Activated B cell treated with CpG ODN at 0.5 μM for 24 hours (primary cell): ENCODE data around the gene TMEM174. TPM values are rescaled to one million over a fixed set of nuclear protein-coding genes. Genes with fewer than 3 reads are reported as not detected.
A peak's percentile ranks its signal among the peaks of the same experiment; 100 is the strongest.
"Not testable (repeated sequence)": the region's sequence is repeated elsewhere in the genome, so short reads cannot be mapped to it uniquely, and the experiment has no call there.

ENCODE experiments used
- ATAC-seq: fragments of 200-7000 bp; cut with Tn5 transposase; one replicate; pipeline ENCODE4 v1.10.0; 2021; ENCODE audit warnings: low read depth, mild to moderate bottlenecking, moderate library complexity
- CTCF ChIA-PET: fragments of 350-600 bp; sonication (Branson Sonifier 250); formaldehyde crosslinking; loops from one replicate; lab custom pipeline; 2021; ENCODE audit warnings: antibody characterized with exemption; lab: Charles Lee
- POLR2A ChIA-PET: fragments of 350-600 bp; sonication (Branson Sonifier 250); formaldehyde crosslinking; loops from one replicate; lab custom pipeline; 2021; ENCODE audit warnings: antibody characterized with exemption; lab: Charles Lee
- DNase-seq: peaks from one replicate; pipeline ENCODE4 v3.0.0; 2022
- H3K27ac Mint-ChIP-seq: one replicate; pipeline ENCODE4 v1.8.0; 2020; ENCODE audit warnings: mixed read lengths
- H3K27me3 Mint-ChIP-seq: one replicate; pipeline ENCODE4 v1.8.0; 2021; ENCODE audit warnings: mixed read lengths
- H3K36me3 Mint-ChIP-seq: one replicate; pipeline ENCODE4 v1.8.0; 2021; ENCODE audit warnings: low read depth, mixed read lengths
- H3K4me1 Mint-ChIP-seq: one replicate; pipeline ENCODE4 v1.8.0; 2021; ENCODE audit warnings: mixed read lengths
- H3K4me3 Mint-ChIP-seq: one replicate; pipeline ENCODE4 v1.8.0; 2020; ENCODE audit warnings: mild to moderate bottlenecking, mixed read lengths
- H3K9me3 Mint-ChIP-seq: one replicate; pipeline ENCODE4 v1.8.0; 2020; ENCODE audit warnings: mixed read lengths
- CTCF ChIP-seq: fragments of 200-600 bp; IDR thresholded peaks from one replicate; pipeline ENCODE4 v1.8.0; 2022; ENCODE audit warnings: antibody characterized with exemption, mild to moderate bottlenecking
- intact Hi-C: fragments of 100-400 bp; cut with micrococcal nuclease; formaldehyde crosslinking; loops from one replicate; pipeline ENCODE4 v1.15.1; 2024
- total RNA-seq: library from RNA; stranded (reverse); gene quantifications from 2 replicates; pipeline ENCODE4 v1.2.3, GENCODE V29; 2022

Gene TMEM174
- total RNA-seq, 1 donor from 2014 or later, result not detected

DNA sequence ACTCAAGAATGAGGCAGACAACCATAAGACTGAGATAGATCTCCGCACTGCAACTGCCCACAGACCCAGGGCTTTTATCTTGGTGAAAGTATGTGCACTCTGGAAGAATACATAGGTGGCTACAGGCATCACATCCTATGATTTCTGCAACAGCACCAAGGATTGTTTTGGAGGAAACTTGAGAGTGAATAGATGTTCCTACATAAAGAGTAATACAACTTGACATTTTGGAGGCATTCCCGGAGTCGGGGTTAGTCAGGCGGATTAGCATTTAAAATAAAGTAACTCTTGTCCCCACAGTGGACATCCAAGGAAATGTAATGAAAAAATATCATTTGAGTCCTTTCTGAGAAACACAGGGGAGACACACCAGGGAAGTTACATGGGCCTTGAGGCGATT, 26.7 kb downstream of the TMEM174 start:
- ChIA-PET CTCF (no interaction called here), POLR2A (no interaction called here)
- Mint-ChIP-seq H3K4me1 (peaks cover 3% of the 10 kb centered on the region), H3K27ac (no peak overlapping the region), H3K27me3 (peaks cover 31% of the 10 kb centered on the region), H3K36me3 (no peaks in the 10 kb centered on the region), H3K4me3 (no peak overlapping the region), H3K9me3 (peaks cover 2% of the 10 kb centered on the region)
- DNase-seq, result no peak
- no peak for TF ChIP-seq CTCF
- intact Hi-C loops, result loop anchor here (5.0 kb wide), 3 partner anchors 242 to 832 kb away; partner anchors contain the start of gene FCHO2
- ATAC-seq, result no peak

DNA sequence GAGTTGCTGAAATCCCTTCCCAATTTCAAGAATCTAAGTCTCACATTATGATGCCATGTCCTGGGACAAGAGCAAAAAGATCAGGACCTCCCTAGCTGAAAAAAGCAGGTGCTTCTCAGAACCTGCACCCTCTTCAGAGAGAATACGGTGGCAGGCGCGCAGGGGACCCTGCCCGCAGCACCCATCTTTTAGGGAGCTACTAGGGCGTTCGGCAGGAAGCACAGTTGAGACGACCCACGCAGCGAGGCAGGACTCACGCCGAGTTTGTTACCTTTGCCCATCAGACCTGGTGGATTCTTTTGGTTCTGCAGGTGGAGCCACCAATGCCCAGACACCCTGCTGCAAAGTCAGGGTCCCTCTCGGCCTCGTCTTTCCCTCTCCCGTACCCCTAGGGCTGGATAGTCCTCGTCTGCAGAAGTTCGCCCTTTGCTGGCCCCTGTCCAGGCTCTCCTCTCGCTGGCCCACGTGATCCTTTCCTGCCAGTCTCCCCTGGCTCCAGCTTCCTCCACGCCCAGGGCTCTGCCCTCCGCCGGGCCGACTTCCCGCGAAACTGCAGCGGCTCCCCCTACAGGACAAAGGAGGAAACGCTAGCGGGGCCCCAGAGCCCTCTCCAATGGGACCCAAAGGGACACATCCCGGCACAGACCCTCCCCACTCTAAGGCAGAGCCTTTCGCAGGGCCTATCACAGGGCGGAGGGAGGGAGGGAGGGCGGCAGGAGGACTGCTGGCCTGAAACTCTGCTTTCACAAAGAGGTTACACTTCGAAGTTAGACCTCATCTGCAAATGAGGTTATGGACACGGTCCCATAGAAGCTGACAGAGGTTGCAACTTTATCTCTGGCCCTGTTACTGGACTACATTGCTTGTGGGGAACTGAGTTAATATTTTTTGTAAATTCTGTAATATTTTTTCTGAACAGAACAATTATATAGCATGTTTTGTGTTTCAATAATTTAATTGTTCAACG, 28.8 kb downstream of the TMEM174 start:
- H3K9me3 Mint-ChIP-seq, result peaks cover 2% of the 10 kb centered on the region
- ATAC-seq (peak; percentile 56), DNase-seq (peak; percentile 46)
- H3K27ac Mint-ChIP-seq, result no peak overlapping the region
- intact Hi-C loops, result loop anchor here (1.0 to 5.0 kb wide), 4 partner anchors 119 to 835 kb away; partner anchors contain the start of gene FCHO2
- H3K27me3 Mint-ChIP-seq, result peaks cover 32% of the 10 kb centered on the region
- H3K4me3 Mint-ChIP-seq, result peak overlapping the region; percentile 21
- H3K4me1 Mint-ChIP-seq, result peaks cover 3% of the 10 kb centered on the region
- POLR2A ChIA-PET, result no interaction called here
- CTCF ChIA-PET, result interaction anchor here (0.7 to 1.3 kb wide), 2 partner anchors 41 to 66 kb away, joined by 3 read pairs; no protein-coding TSS in a partner anchor
- H3K36me3 Mint-ChIP-seq, result no peaks in the 10 kb centered on the region
- TF ChIP-seq CTCF, result no peak

- no peak overlapping the region for H3K4me3 Mint-ChIP-seq
- intact Hi-C loops, result loop anchor here (5.0 kb wide), 3 partner anchors 247 to 837 kb away; partner anchors contain the start of gene FCHO2
- no peaks in the 10 kb centered on the region for H3K36me3 Mint-ChIP-seq
- ATAC-seq (no peak), DNase-seq (no peak)
- H3K4me1 Mint-ChIP-seq, result peaks cover 3% of the 10 kb centered on the region
- no peak overlapping the region for H3K27ac Mint-ChIP-seq
- no peak for TF ChIP-seq CTCF
- ChIA-PET CTCF (no interaction called here), POLR2A (no interaction called here)
- H3K9me3 Mint-ChIP-seq, result peaks cover 4% of the 10 kb centered on the region
- peaks cover 31% of the 10 kb centered on the region for H3K27me3 Mint-ChIP-seq
Observed at GRCh38 chr5:73204332-73204731, 31.3 kb downstream of the TMEM174 start.

DNA sequence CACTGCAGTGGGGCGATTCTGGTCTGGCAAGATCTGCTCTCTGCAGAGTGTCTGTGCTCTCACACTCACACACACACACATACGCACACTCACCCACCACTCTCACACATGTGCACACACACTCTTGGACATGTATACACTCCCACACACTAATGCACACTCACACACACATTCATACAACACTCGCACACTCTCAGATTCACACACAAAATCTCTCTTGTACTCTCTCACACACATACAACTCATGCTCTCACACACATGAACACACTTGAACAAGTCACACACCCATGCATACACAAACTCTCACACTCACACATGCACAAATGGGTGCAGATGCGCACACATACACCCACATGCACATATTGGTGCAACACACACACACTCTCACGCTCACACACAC, 31.7 kb downstream of the TMEM174 start:
- H3K9me3 Mint-ChIP-seq, result peaks cover 7% of the 10 kb centered on the region
- H3K27ac Mint-ChIP-seq, result no peak overlapping the region
- ATAC-seq (no peak), DNase-seq (no peak)
- peaks cover 34% of the 10 kb centered on the region for H3K27me3 Mint-ChIP-seq
- no peak for TF ChIP-seq CTCF
- peaks cover 3% of the 10 kb centered on the region for H3K4me1 Mint-ChIP-seq
- no peak overlapping the region for H3K4me3 Mint-ChIP-seq
- ChIA-PET CTCF (no interaction called here), POLR2A (no interaction called here)
- peaks cover 2% of the 10 kb centered on the region for H3K36me3 Mint-ChIP-seq
- intact Hi-C loops, result loop anchor here (5.0 kb wide), 3 partner anchors 247 to 837 kb away; partner anchors contain the start of gene FCHO2

- H3K36me3 Mint-ChIP-seq, result peaks cover 2% of the 10 kb centered on the region
- H3K27ac Mint-ChIP-seq, result no peak overlapping the region
- CTCF ChIA-PET, result no interaction called here
- H3K4me1 Mint-ChIP-seq, result peaks cover 3% of the 10 kb centered on the region
- H3K4me3 Mint-ChIP-seq, result no peak overlapping the region
- peaks cover 38% of the 10 kb centered on the region for H3K27me3 Mint-ChIP-seq
- POLR2A ChIA-PET, result no interaction called here
- intact Hi-C loops, result no loop called here
- TF ChIP-seq CTCF, result no peak
- no peak for ATAC-seq
- peaks cover 10% of the 10 kb centered on the region for H3K9me3 Mint-ChIP-seq
- DNase-seq, result no peak
Observed at GRCh38 chr5:73205305-73205704, 32.3 kb downstream of the TMEM174 start.

- peaks cover 11% of the 10 kb centered on the region for H3K9me3 Mint-ChIP-seq
- H3K4me1 Mint-ChIP-seq, intact Hi-C loops, H3K4me3 Mint-ChIP-seq, H3K27ac Mint-ChIP-seq, POLR2A ChIA-PET, H3K36me3 Mint-ChIP-seq, CTCF ChIA-PET, ATAC-seq, DNase-seq: not testable (repeated sequence)
- H3K27me3 Mint-ChIP-seq, result peaks cover 43% of the 10 kb centered on the region
Observed at GRCh38 chr5:73207239-73207638, 34.2 kb downstream of the TMEM174 start.

GRCh38 chr5:73209075-73209474, 36.1 kb downstream of the TMEM174 start:
- DNase-seq, H3K4me3 Mint-ChIP-seq, CTCF ChIA-PET, H3K4me1 Mint-ChIP-seq, H3K27ac Mint-ChIP-seq, ATAC-seq, H3K36me3 Mint-ChIP-seq, POLR2A ChIA-PET, intact Hi-C loops: not testable (repeated sequence)
- H3K27me3 Mint-ChIP-seq, result peaks cover 49% of the 10 kb centered on the region
- H3K9me3 Mint-ChIP-seq, result peaks cover 15% of the 10 kb centered on the region
